ENCODE data around the gene GYG2. TPM values are rescaled to one million over a fixed set of nuclear protein-coding genes. Genes with fewer than 3 reads are reported as not detected.

GYG2 gene
- total RNA-seq, 1 experiment from 2014 or later: 47.6 TPM

GRCh38 chrX:2867206-2867605 lies 38.5 kb downstream of the GYG2 start:
- TF ChIP-seq NFATC4 (CRISPR knock-in tag; IDR thresholded peaks at IDR 0.05): no peak
- no peak for TF ChIP-seq SP1 (CRISPR knock-in tag; conservative IDR thresholded peaks at IDR 0.05)
- TF ChIP-seq CDX4 (CRISPR knock-in tag; IDR thresholded peaks at IDR 0.05; ENCODE audit: borderline replicate concordance): no peak
- no peak for TF ChIP-seq NFE2L1 (CRISPR knock-in tag; IDR thresholded peaks at IDR 0.05)
- TF ChIP-seq NFYB (CRISPR knock-in tag; conservative IDR thresholded peaks at IDR 0.05; ENCODE audit: low read depth): no peak
- no peak for TF ChIP-seq NR3C1 (CRISPR knock-in tag; conservative IDR thresholded peaks at IDR 0.05; ENCODE audit: low read depth)
- Mint-ChIP-seq H3K27ac (no peak overlapping the region), H3K27me3 (ENCODE audit: low read depth) (no peaks in the 10 kb centered on the region), H3K4me3 (no peak overlapping the region), H3K36me3 (peaks cover 34% of the 10 kb centered on the region), H3K4me1 (peaks cover 10% of the 10 kb centered on the region), H3K9me3 (peaks cover 5% of the 10 kb centered on the region; the same call in 1 of the 2 replicates)
- POLR2A ChIA-PET: no interaction called here
- DNase-seq (ENCODE audit: low spot score) (no peak), ATAC-seq (no peak)
- CTCF ChIA-PET: no interaction called here

GRCh38 chrX:2870650-2871049 lies 41.9 kb downstream of the GYG2 start:
- CTCF ChIA-PET: no interaction called here
- H3K4me3 Mint-ChIP-seq: no peak overlapping the region

More at GRCh38 chrX:2870650-2871049, 41.9 kb downstream of the GYG2 start:
- H3K27ac Mint-ChIP-seq: no peak overlapping the region
- DNase-seq (ENCODE audit: low spot score): no peak
- no peaks in the 10 kb centered on the region for H3K27me3 Mint-ChIP-seq (ENCODE audit: low read depth)
- peaks cover 31% of the 10 kb centered on the region for H3K36me3 Mint-ChIP-seq
- POLR2A ChIA-PET: no interaction called here
- ATAC-seq: no peak
- peaks cover 15% of the 10 kb centered on the region for H3K9me3 Mint-ChIP-seq
- H3K4me1 Mint-ChIP-seq: peaks cover 9% of the 10 kb centered on the region; the same call in 1 of the 2 replicates
- TF ChIP-seq AFF4 (CRISPR knock-in tag; IDR thresholded peaks at IDR 0.05; ENCODE audit: borderline replicate concordance) (no peak), ZBTB43 (CRISPR knock-in tag; IDR thresholded peaks at IDR 0.05) (no peak), MYBL2 (CRISPR knock-in tag; IDR thresholded peaks at IDR 0.05) (no peak), SP1 (CRISPR knock-in tag; conservative IDR thresholded peaks at IDR 0.05) (no peak), ZSCAN18 (CRISPR knock-in tag; IDR thresholded peaks at IDR 0.05) (no peak), ZNF532 (CRISPR knock-in tag; IDR thresholded peaks at IDR 0.05; ENCODE audit: borderline replicate concordance) (no peak), ZNF138 (CRISPR knock-in tag; conservative IDR thresholded peaks at IDR 0.05) (no peak)
